Stimulated activated CD8-positive, alpha-beta memory T cell treated with anti-CD3 and anti-CD28 coated beads, Interleukin-4, amount 100 ng/mL, for 1 hour (primary cell): Measurements from ENCODE around the gene RHBDF2.

Experiments
- DNase-seq, 2 donors: peaks; one replicate each; pipeline ENCODE4 v3.0.0-alpha.2; 2020; ENCODE audit warnings: low read depth in 2 of 2, low spot score in 1 of 2

RHBDF2 gene

DNA sequence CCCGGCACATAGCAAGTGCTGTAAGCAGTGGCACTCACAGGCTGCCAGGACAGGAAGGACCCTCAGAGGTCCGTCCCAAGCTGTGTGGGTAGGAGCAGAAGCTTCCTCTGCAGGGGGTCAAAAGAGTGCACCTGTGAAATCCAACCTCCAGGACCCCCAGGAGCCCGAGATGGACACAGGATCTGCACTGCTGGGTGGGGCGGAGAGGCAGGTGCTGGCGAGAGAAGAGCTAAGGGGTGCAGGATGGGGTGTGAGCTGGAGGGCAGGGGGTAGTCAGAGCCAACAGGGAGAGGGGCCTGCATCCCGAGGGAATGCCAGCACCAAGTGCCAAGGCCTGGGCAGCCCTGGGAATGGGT, 34.5 kb downstream of the RHBDF2 start:
- no peak for DNase-seq

DNA sequence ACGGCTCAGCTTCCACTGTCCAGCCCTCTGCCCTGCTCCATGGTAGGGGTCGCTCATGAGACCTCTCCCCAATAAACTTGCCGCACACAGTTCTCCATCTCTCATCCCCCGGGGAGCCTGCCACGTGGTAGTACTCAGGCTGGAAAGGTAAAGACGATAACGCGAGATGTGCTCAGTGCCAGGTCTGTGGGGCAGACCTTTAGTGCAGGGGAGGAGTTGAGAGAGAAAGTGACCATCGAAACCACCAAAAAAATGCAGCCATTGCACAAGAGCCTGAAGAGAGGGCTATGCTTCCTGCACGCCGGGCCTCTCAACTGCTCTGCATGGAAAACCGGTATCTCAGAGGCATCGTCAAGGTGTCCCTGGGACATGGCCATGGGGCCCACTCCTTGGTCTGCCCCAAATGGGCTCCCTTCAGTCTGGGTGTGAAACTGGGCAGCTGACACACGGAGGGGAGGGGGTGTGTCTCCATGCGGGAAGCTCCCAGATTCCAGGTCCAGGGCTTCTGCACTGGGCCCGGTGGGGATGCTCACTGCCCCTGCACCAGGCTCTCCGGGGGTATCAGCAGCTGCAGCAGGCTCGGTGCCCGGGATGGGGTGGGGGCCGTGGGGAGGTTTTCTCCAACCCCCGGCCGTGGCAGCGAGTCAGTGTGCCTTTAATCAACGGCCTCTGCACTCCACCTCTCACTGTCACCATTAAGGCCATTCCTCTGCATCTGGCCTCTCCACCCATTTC, 38.5 kb downstream of the RHBDF2 start:
- no peak for DNase-seq

DNA sequence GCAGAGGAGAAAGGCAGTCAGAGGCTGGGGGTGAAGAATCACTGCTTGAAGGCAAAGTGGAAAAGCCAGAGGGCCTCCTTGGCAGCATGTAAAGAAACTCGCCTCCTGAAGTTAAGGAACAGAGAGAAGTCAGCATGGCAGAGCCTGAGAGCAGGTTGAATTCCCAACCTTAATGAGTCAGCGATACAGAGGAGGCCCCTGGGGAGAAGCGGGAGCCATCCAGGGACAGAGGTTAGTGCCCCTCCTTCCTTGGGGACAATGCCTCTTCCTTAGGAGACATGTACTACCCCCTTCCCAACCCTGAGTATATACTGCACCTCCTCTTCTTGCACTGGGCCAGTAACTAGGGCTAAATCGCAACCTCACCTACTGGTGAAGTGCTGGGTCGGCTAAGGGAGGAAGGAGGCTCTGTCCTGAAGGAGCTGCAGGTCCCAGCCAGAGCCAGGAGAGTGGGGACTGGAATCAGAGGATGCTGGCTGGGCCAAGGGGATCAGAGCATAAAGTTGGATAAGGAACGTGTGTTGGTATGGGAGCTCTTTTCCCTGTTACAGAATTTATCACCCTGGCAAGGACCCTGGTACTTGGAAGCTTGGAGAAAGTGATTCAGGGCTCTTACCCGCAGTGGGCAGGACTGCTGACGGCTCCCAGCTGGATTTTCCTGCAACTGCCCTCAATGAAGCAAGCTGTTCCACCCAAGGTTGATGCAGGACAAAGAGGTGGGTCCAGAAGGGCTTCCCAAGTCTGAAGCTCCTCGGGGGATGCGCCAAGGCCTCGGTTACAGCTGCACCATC, 39.3 kb downstream of the RHBDF2 start:
- no peak for DNase-seq

DNA sequence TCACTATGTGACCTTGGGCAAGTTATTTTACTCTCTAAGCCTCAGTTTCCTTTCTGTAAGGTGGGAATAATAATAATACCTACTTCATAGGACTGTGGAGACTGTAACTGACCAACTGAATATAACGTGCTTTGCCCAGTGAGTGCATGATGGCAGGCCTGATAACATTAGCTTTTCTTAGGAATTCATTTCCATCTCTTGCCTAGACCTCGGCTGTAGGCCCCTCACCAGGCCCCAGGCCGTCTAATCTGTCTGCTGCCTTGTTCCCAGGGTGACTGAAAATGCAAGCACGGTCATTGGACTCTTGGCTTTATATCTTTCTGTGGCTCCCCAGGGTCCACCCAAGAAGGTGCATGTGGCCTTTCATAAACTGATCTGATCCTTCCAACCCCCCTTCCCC, 41.5 kb downstream of the RHBDF2 start:
- DNase-seq: no peak

DNA sequence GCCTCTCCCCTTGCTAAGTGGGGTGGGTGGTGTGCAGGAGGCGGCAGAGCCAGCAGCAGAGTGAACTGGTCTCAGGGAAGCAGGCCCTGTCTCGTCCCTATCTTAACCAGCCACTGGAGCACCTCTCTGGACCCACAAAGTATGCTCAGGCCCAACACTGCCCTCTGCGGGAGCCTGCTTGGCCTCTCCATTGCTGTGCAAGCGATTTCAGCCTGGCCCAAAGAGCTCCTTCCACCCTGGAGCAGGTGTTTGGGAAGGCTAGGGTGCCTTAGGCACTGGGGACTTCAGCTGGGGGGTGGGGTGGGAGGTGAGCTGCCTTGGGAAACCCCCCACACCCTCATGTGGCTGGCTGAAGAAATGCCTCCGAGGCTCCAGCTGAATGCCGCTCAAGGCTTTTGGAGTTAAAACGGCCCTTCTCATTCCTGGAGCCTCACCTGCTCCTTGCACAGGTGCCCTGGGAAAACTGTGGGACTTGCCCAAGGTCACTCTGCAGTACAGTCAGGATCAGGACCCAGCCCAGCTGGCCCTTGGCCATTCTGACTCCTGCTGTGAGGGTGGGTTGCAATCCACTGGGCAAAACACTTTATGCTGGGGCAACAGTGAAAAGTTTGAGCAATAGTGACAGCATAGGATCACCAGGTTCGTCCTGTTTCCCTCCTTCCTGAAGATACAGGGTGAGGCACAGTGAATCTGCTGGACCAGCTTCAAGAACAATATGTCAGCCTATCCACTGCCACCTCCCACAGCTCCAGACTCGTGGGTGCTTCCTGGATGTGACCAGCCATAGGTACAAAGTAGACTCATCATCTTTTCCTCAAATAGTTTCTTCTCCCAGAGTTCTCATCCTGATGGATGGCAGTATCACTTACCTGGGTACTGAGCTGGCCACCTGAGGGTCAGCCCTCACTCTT, 42.4 kb downstream of the RHBDF2 start:
- DNase-seq: no peak

DNA sequence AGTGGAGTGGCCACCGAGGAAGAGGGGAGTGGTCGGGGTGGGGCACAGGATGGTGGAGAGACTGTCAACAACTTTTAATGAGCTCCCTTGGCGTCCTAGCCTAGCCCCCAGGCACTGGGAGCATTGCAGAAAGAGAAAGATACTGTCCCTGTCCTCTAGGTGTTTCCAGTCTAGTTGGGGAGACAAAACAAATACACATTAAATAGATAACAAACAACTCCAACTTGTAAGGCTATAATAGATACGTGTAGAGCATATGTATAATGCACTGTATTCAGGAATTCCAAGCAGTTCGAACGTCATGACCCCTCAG, 47.8 kb downstream of the RHBDF2 start:
- no peak for DNase-seq

DNA sequence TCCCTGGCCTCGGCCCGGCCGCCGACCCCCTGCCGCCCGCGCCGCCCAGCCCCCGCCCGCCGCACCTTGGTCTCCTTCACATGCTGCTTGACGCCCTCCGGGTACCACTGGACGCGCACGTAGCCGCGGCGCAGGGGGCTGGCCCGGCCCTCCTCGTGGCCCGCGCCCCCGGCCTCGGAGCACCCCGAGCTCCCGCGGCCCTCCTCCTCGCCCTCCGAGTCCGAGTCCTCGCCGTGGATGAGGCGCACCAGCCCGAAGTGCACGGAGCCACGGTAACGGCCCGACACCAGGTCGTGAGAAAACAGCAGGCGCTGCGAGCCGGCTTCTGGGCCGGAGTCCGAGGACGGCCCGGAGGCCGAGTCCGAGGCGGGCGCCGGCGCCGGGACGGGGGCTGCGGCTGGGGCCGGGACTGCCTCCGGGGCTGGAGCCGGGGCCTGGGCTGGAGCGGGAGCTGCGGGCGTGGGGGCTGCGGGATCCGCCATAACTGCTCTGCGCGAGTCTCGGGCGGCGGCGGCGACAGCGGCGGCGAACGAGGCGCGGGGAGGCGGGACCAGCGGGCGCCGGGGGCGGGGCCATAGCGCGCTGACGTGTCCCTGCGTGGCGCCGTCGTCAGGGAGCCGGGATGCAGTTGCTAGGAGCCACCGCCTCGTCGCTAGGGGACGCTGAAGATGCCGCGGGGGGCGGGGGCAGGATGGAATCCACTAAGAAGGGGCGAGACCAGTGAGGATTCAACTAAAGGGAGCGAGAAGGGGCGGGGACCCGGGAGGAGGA, 48.4 kb downstream of the RHBDF2 start, which contains the start of gene UBE2O:
UBE2O (minus strand) TSS at position 493 of the 771 bp plus-strand sequence; CDS start at position 482, 11 bp downstream.
- peak; percentile 75 to 76 for DNase-seq

DNA sequence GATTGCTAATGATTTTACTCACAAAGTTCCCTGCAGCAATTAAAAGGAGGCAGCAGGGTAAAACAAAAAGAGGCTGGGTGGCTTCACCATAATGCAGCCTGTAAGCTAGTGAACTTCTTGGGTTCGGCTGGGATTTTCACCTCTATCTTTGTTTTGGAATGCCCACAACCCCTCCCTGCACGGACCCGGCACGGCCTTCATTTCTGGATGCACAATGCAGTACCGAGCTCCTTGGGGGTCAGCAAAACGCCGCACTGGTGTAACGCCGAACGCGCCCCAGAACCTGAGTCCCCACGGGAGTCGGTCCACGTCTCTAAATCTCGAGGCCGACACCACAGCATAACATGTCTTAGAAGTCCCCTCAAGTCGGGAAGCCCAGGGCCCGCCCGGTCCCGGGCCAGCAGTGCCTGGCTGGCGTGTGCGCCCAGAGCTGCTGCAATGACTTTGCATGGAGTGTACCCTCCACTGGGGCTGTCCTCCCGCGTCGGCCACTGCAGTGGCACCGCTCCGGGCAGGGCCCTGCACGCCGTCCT, 49.0 kb downstream of the RHBDF2 start:
- DNase-seq: no peak

DNA sequence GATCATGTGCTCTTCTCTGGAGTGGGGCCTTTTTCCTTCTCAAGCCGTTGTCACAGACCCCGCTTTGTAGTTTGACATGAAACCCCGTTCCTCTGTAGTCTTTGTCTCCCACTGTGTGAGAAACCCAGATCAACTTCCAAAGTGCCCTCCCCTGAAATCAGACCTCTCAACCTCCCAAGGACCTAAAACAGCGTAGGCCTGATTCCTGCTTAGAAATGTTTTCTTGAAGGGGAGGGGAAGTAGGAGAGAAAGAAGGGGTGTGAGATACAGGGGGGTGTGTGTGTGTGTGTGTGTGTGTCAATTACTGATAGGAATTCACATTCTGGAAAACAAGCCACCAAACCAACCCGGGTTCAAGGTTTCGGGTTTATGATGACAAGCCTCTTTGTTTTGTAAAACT, 49.7 kb downstream of the RHBDF2 start:
- DNase-seq: no peak

DNA sequence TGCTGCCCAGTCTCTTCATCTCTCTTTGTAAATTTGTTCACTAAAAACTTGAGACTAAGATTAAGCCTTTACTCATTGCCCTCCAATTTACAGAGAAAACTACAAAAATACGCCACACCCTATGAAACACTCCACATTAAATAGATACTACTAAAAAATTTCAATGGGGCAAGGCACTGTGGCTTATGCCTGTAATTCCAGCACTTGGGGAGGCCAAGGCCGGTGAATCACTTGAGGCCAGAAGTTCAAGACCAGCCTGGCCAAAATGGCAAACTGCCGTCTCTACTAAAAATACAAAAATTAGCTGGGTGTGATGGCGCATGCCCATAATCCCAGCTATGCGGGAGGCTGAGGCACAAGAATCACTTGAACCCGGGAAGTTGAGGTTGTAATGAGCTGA, 52.1 kb downstream of the RHBDF2 start:
- DNase-seq: no peak

DNA sequence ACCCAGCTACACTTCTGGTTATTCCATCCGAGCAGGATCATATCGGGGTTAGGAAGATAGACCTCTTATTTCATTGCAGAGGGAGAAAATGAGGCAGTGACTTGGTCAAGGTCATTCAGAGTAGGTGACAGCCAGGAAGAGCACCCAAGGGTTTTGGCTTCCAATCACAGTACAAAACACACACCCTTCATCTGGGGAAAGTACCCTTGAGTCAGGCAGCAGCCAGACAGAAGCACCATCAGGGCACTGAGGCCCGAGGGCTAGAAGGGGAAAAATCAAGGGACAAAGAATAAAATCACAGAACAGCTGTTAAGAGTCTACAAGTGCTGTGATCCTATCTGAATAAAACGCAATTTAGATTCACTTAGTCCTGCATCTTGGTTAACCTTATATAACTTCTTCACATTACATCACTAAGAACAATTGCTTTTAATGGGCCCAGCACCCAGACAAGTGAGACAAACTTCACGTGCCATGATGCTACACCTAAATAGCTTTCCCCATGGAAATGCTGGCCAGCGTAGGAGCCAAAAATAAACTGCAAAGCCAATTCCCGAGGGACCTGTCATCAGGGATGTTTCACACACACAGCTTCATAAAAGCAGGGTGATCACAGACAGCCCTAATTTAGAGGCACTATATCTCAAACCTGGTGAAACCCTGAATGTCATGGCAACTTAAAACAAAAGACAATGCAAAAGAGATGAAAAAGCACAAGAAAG, 53.1 kb downstream of the RHBDF2 start:
- no peak for DNase-seq

DNA sequence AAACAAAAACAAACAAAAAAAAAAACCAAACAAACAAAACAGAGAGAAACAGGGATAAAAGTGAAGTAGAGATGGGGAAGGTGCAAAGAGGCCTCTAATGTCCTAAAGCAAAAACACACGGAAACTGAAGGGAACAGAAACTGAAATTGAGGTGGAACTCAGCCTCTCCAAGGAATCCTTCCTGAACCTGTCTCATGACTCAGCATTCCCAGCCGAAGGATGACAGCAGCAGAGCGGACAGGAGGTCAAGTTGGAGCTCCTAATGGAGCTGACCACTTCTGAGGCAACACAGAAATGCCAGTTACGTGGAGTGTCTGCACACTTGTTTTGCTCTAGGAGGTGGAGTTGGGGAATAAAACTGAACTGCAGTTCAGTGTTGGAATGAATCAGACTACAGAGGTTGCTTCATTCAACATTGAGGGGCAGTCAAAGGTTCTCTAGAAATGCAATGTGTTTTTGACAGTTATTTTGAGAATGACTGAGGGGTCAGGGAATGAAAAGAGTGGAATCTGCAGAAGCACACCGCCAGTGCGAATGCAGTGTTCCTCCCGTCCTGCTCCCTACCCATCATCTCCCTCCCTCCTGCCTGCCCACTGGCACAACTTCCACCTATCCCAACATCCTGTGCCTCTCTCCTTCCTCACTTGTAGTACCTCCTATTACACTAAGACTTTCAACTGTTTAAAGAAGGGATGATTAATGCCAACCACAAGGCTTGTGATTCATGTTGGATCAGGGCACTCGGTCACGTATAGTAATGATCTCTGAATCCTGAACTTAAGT, 54.6 kb downstream of the RHBDF2 start:
- no peak for DNase-seq

DNA sequence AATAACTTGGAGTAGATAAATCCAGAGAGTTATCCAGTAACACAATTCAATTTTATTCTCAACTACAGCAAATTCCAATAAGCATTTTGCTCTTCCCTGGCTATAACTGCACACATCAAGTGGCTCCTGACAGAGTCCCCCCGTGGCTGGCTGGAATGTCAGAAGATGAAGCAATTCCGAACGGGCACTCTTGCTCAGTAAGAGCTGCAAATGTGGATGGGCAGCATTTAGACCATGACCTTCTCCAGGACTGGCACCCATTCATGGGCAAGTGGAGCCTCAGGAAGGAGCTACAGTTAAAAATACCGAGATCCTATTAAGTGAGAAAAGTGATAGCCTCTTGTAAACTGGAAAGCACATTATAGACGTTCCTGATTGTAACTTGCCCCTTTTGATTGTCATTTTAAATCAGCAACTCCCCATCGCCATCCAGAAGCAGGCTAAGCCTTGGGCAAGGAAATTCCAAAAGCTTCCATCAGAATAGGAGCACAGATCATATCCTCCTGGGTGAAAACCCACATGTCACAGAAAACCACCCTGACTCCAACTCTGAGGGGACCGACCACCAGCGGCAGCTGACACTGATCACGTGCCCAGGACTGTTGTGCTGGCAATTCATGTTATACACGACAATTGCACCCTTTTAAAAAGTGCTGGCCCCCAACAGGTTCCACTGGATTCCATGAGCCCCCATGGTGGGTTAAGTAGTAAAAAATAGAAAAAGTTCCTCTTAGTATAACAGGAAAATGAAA, 55.4 kb downstream of the RHBDF2 start:
- no peak for DNase-seq

DNA sequence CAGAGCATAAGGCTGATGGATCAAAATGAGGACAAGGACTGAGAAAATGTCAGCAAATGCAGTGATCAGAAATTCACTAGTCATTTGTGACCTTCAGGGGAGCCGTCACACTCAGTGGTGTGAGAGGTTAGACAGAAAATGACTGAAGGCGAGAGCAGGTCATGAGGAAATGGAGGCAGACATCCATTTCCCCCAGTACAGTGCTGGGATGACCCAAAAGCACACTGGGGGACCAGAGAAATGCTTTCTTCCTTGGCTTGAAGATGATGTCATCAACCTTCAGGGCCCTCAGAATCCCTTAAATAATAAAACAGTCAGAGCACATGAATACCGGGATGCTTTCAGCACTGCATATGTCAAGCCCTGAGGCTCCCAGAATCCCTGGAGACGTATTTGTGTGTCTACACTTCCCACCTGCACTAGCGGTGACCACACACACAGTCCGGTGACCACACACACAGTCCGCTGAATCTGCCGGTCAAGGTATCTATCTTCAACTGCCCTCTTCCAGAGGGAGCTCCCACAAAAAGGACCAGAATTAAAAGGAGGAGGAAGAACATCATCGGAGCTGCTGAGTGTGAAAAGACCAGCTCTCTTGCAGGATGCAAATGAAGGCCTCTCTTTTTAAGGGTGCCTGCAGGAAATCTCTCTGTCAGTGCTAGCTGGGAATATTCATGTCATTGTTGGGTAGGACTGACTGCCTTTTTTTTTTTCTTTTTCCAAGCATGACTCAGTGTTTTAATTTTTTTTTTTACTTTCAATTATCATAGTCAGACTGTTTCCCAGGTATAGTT, 56.5 kb downstream of the RHBDF2 start:
- no peak for DNase-seq

DNA sequence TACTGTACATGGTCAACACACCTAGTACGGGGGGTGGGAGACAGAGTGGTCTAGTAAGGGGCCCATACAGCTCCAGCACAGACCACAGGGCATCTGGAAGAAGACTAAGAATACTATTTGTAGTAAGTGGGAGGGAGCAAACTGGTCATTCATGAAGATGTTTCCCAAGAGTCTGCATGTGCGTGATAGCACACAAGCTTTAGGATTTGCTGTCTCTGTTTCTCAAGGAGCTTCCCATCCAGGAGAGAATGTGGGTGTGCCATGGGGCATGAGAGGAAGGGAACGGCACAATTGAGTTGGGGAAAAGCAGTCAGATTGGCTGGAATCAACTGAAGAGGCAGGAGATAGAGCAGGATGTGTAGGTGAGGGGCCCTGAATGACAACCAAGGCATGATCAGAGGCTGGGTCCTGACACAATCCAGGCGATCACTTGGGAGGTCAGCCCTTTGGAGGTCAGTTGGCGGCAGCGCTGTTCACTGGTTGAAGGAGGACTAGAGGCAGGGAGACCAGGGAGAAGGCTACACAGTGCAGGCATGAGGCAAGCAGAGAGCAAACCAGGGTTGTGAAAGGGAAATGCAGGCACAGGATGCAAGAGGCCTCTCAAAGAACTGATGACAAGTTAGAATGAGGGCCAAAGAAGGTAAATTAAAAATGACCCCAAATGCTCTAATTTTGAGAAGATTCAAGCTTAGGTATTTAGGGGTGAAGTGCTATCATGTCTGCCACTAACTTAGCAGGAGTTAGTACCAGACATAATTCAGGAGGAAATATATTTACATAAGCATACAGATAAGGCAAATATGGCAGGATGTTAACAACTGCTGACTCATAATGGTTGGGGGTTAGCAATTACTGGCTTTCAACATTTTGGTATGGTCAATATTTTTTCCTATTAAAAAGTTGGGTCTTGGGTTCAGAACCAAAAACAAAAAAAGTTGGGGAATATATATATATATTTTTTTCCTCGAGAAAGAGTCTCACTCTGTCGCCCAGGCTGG, 58.6 kb downstream of the RHBDF2 start:
- DNase-seq: no peak

DNA sequence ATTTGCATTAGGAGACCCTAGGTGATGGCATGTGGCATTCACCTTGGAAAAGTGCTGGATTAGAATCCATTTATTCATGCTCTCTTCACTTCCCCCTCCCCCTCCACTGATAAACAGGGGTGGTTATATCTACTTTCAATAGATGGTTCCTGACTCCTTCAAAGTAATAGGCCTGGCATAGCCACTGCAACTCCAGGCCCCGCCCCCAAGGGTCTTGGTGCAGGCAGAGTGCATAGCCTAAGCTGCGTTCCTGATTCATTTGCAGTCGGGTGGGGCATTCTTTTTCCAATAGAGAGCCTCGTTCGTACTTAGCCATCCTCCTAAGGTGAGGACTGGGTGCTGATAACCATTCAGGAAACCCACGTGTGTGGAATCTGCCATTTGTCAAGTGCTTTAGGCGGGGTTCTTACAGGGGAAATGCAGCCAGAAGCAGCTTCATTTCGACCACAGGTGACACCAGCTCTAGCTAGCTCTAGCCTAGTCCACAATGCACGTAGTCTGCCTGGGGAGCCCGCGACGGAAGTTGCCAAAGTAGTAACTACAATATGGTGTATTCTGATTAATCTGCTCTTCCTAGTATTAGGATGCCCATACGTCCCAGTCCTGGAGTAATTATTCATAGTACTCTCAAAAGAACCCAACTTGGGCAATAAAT, 59.4 kb downstream of the RHBDF2 start:
- no peak for DNase-seq
